MM.1S (cell line): Measurements from ENCODE around the gene PMPCA.

Experiments used
- EZH2 ChIP-seq: fragments of 300-600 bp; sonication (generic); optimal IDR thresholded peaks from 2 replicates; pipeline ENCODE3; 2017; ENCODE audit warnings: low read depth, mild to moderate bottlenecking, antibody characterized with exemption, low read length, mixed read lengths
- EZH2phosphoT487 ChIP-seq: fragments of 300-600 bp; sonication (generic); IDR thresholded peaks from 2 replicates; pipeline ENCODE4 v1.6.1; 2018; ENCODE audit warnings: antibody characterized with exemption, low read length

DNA sequence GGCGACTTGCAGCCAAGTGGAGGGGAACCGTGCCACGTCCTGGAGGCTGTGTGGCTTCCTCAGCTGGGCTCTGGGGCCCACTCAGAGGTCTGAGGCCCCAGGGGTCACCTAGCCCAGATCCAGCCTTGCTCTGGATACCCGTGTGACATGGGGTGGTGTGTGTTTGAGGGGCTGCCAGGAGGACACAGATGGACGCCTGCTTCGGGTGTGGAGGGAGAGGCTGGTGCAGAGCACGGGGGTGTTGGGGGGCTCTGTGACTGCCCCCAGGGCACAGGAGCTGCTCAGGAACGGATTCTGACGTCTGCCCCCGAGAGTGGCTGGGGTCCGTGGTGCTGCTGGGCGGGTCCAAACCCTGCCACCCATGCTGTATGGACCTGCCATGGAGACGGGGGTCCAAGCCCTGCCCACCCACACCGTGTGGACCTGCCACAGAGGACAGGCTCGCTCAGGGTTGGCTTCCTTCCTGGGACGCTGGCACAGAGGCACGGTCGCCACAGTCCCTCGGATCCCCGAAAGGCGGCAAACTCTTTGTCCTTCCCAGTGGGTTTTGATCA is 18.7 kb downstream of the PMPCA start:
- TF ChIP-seq EZH2 (no peak), EZH2phosphoT487 (no peak)
